Fibroblast of villous mesenchyme (primary cell): ENCODE results near the gene S100A6. TPM values are rescaled to one million over a fixed set of nuclear protein-coding genes. Genes with fewer than 3 reads are reported as not detected.
"Not testable (repeated sequence)": the region's sequence is repeated elsewhere in the genome, so short reads cannot be mapped to it uniquely, and the experiment has no call there.

Source experiments
- DNase-seq: peaks from one replicate; pipeline ENCODE4 v3.0.0-alpha.2; 2010; ENCODE audit warnings: low read depth
- H3K4me3 ChIP-seq: 2 replicates; pipeline ENCODE4 v1.5.1; 2011; ENCODE audit warnings: low read depth, mild to moderate bottlenecking, low read length
- CTCF ChIP-seq: IDR thresholded peaks from 2 replicates; pipeline ENCODE4 v1.5.1; 2012; ENCODE audit warnings: low read depth, mild to moderate bottlenecking, low read length; ENCODE audit not compliant: insufficient read depth
- total RNA-seq: library from RNA; depleted of rRNA; stranded (reverse); fragments of >200 nt; gene quantifications from 2 replicates; pipeline ENCODE4 v1.2.3, GENCODE V29; 2012

Gene S100A6
- 1,018 and 1,040 TPM in 2 replicates for total RNA-seq

GRCh38 chr1:153535242-153536011, at the start of gene S100A6:
Gene S100A6, minus strand, starts transcription at chr1:153535991. Its CDS starts 652 bp downstream, at chr1:153535339.
- TF ChIP-seq CTCF, result no peak
- DNase-seq, result peak; percentile 50
- peak within 1 kb of the TSS; percentile 86 for H3K4me3 ChIP-seq

- H3K4me3 ChIP-seq, result no peak overlapping the region
- no peak for DNase-seq
- TF ChIP-seq CTCF, result no peak
These were observed 49.2 kb upstream of the S100A6 start for GRCh38 chr1:153585006-153585405.

- no peak for TF ChIP-seq CTCF
- DNase-seq, result no peak
- H3K4me3 ChIP-seq, result no peak overlapping the region
These were observed 48.2 kb upstream of the S100A6 start for GRCh38 chr1:153583976-153584375.

GRCh38 chr1:153583514-153583913, 47.7 kb upstream of the S100A6 start:
- not testable (repeated sequence) for H3K4me3 ChIP-seq, DNase-seq

GRCh38 chr1:153582836-153583235, 47.0 kb upstream of the S100A6 start:
- H3K4me3 ChIP-seq, DNase-seq: not testable (repeated sequence)

GRCh38 chr1:153578936-153579335, 43.1 kb upstream of the S100A6 start:
- TF ChIP-seq CTCF, result no peak
- no peak for DNase-seq
- H3K4me3 ChIP-seq, result no peak overlapping the region

GRCh38 chr1:153578490-153578889, 42.7 kb upstream of the S100A6 start:
- no peak for DNase-seq
- no peak for TF ChIP-seq CTCF
- H3K4me3 ChIP-seq, result no peak overlapping the region

GRCh38 chr1:153577624-153578051, 41.8 kb upstream of the S100A6 start:
- DNase-seq, result no peak
- no peak for TF ChIP-seq CTCF
- no peak overlapping the region for H3K4me3 ChIP-seq
